Activated CD8-positive, alpha-beta T cell treated with anti-CD3 and anti-CD28 coated beads, Interleukin-2, amount 10 ng/mL, durations not matched to agents 7 days and 5 days (primary cell): ENCODE data around the gene WWOX. TPM values are rescaled to one million over a fixed set of nuclear protein-coding genes. Genes with fewer than 3 reads are reported as not detected.

Experiments used
- ATAC-seq: fragments of 150-1000 bp; cut with Tn5 transposase; one replicate; pipeline ENCODE4 v1.10.0; 2021; ENCODE audit warnings: moderate library complexity
- CTCF ChIA-PET: fragments of 350-600 bp; sonication (Branson Sonifier 250); formaldehyde crosslinking; loops from one replicate; lab custom pipeline; 2021; ENCODE audit warnings: antibody characterized with exemption; lab: Charles Lee
- POLR2A ChIA-PET: fragments of 350-600 bp; sonication (Branson Sonifier 250); formaldehyde crosslinking; loops from one replicate; lab custom pipeline; 2021; ENCODE audit warnings: antibody characterized with exemption; lab: Charles Lee
- DNase-seq: peaks from one replicate; pipeline ENCODE4 v3.0.0-alpha.2; 2020
- H3K27ac Mint-ChIP-seq: one replicate; pipeline ENCODE4 v1.8.0; 2021; ENCODE audit warnings: mild to moderate bottlenecking, mixed read lengths
- H3K27me3 Mint-ChIP-seq: one replicate; pipeline ENCODE4 v1.8.0; 2021; ENCODE audit warnings: low read depth, mixed read lengths
- H3K36me3 Mint-ChIP-seq: one replicate; pipeline ENCODE4 v1.8.0; 2021; ENCODE audit warnings: low read depth, mixed read lengths
- H3K4me1 Mint-ChIP-seq: one replicate; pipeline ENCODE4 v1.8.0; 2021; ENCODE audit warnings: low read depth, mixed read lengths
- H3K4me3 Mint-ChIP-seq: one replicate; pipeline ENCODE4 v1.8.0; 2021; ENCODE audit warnings: mild to moderate bottlenecking, mixed read lengths
- H3K9me3 Mint-ChIP-seq: one replicate; pipeline ENCODE4 v1.8.0; 2022; ENCODE audit warnings: mixed read lengths; ENCODE audit not compliant: insufficient read depth
- total RNA-seq, 2 experiments: library from RNA; stranded (reverse); gene quantifications; one replicate each; pipeline ENCODE4 v1.2.3, GENCODE V29; 2021

WWOX gene
- total RNA-seq, 2 experiments from 2014 or later, result 34.4 to 34.9 TPM

DNA sequence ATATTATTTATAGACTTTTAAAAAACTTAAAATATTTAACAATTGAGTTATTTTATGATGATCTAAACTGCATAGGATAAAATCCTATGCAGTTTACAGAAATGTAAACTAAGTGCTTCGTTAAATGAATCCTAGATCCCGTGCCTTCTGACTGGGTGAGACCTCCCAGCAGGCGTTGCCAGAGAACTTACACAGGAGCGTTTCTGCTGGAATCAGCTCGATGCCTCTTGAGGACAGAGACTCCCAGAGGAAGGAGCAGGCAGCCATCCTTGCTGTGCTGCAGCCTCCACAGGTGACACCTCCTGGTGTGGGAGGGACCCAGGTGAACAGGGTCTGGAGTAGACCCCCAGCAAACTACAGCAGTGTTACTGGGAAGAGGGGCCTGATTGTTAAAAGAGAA is 160.4 kb downstream of the WWOX start:
- ChIA-PET POLR2A (no interaction called here), CTCF (no interaction called here)
- H3K4me1 Mint-ChIP-seq, result no peaks in the 10 kb centered on the region
- H3K36me3 Mint-ChIP-seq, result no peaks in the 10 kb centered on the region
- H3K4me3 Mint-ChIP-seq, result no peak overlapping the region
- no peaks in the 10 kb centered on the region for H3K27me3 Mint-ChIP-seq
- ATAC-seq, result no peak
- no peak for DNase-seq
- peaks cover 3% of the 10 kb centered on the region for H3K9me3 Mint-ChIP-seq
- H3K27ac Mint-ChIP-seq, result no peak overlapping the region

DNA sequence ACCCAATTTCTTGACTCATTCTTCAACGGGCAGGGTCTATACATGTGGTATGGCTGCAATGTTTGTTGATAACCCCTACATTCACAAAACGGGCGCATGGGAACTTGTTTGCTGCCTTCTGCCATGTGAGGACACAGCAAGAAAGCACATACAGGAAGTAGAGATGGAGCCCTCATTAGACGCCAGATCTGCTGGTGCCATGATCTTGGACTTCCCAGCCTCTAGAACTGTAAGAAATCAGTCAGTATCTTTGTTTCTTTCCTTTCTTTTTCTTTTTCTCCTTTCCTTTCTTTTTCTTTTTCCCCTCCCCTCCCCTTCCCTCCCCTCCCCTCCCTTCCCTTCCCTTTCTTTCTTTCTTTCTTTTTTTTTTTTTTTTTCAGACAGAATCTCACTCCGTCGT is 165.2 kb downstream of the WWOX start:
- Mint-ChIP-seq H3K27me3 (no peaks in the 10 kb centered on the region), H3K36me3 (no peaks in the 10 kb centered on the region), H3K9me3 (peaks cover 6% of the 10 kb centered on the region), H3K4me1 (no peaks in the 10 kb centered on the region), H3K4me3 (no peak overlapping the region), H3K27ac (no peak overlapping the region)
- ChIA-PET POLR2A (no interaction called here), CTCF (no interaction called here)
- no peak for ATAC-seq
- DNase-seq, result no peak

DNA sequence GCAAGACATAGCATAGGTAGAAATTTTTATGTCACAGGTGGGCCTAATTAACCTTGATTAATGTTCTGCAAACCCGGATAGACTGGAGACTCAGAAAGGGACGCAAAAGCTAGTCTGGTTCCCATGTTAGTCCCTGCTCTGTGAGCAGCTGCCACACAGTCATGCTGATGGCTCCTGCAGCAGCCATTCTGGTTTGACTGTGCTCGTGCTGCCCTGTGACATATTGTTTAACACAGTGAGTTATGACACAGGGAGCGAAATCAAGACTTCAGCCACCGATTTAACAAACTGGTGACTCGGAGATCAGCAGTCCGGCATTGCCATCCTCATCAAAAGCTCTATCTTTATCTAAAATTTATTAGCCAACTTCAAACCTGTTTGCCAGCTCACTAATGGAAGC is 169.8 kb downstream of the WWOX start:
- CTCF ChIA-PET, result no interaction called here
- POLR2A ChIA-PET, result no interaction called here
- no peaks in the 10 kb centered on the region for H3K36me3 Mint-ChIP-seq
- no peak for ATAC-seq
- peaks cover 3% of the 10 kb centered on the region for H3K9me3 Mint-ChIP-seq
- no peak for DNase-seq
- no peak overlapping the region for H3K4me3 Mint-ChIP-seq
- no peak overlapping the region for H3K27ac Mint-ChIP-seq
- no peaks in the 10 kb centered on the region for H3K27me3 Mint-ChIP-seq
- no peaks in the 10 kb centered on the region for H3K4me1 Mint-ChIP-seq

DNA sequence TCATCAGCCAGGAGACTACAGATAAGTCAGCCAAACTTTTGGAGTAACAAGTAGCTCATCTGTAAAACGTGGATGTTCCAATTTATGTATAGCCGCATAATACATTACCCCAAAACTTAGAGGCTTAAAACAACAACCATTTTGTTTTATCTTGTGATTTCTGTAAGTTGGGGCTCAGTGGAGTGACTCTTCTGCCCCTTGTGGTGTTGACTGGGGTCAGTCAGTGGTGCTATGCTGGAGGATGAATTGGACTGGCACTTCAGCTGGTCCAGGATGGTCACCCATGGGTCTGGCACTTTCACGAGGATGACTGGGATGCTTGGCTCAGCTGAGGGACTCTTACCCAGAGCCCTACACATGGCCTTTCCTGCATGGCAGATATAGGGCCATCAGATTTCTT is 172.5 kb downstream of the WWOX start:
- Mint-ChIP-seq H3K27me3 (no peaks in the 10 kb centered on the region), H3K9me3 (peaks cover 3% of the 10 kb centered on the region), H3K27ac (no peak overlapping the region), H3K36me3 (no peaks in the 10 kb centered on the region), H3K4me3 (no peak overlapping the region), H3K4me1 (no peaks in the 10 kb centered on the region)
- ATAC-seq (no peak), DNase-seq (no peak)
- POLR2A ChIA-PET, result no interaction called here
- CTCF ChIA-PET, result no interaction called here

DNA sequence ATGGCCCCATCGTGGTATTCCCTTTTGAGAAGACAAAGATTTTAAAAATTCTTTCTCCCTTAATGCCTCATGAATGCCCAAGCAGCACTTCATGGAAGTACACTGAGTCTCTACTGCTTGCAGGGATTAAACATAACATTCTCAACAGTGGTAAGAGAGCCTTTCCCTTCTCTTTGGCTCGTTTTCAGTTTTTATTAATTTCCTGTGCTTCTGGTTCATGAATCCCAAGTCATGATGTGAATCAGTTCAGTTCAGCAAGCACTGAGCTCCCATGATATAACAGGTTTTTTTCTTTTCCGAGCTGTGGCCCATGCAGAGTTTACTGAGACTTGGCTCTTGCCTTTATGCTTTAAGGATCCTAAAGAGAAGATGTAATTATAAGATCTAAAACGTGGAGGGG is 175.3 kb downstream of the WWOX start:
- H3K4me3 Mint-ChIP-seq, result no peak overlapping the region
- no peak overlapping the region for H3K27ac Mint-ChIP-seq
- no peaks in the 10 kb centered on the region for H3K27me3 Mint-ChIP-seq
- H3K4me1 Mint-ChIP-seq, result no peaks in the 10 kb centered on the region
- no peaks in the 10 kb centered on the region for H3K9me3 Mint-ChIP-seq
- no peak for DNase-seq
- ATAC-seq, result no peak
- no peaks in the 10 kb centered on the region for H3K36me3 Mint-ChIP-seq
- ChIA-PET CTCF (no interaction called here), POLR2A (no interaction called here)

DNA sequence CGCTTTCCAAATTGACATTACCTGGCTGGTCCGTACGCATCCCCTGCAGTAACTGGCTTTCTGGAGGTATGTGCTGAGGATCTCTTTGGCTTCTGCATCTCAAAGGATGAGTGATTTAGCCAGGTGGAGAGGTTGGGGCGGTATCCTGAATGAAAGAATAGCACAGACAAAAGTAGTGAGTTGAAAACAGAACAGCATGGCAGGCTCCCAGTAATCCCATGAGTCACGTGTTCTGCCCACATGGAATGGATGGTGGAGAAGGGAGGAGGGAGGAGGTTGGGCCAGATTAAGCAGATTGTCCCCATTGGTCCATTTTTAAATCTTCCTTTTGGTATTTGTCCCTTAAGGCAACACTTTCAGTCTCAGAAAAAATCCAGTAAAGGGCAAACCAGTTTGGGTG is 176.0 kb downstream of the WWOX start:
- no peak overlapping the region for H3K27ac Mint-ChIP-seq
- no peaks in the 10 kb centered on the region for H3K4me1 Mint-ChIP-seq
- H3K4me3 Mint-ChIP-seq, result no peak overlapping the region
- H3K36me3 Mint-ChIP-seq, result no peaks in the 10 kb centered on the region
- POLR2A ChIA-PET, result no interaction called here
- no peaks in the 10 kb centered on the region for H3K9me3 Mint-ChIP-seq
- ATAC-seq (no peak), DNase-seq (no peak)
- CTCF ChIA-PET, result no interaction called here
- no peaks in the 10 kb centered on the region for H3K27me3 Mint-ChIP-seq

DNA sequence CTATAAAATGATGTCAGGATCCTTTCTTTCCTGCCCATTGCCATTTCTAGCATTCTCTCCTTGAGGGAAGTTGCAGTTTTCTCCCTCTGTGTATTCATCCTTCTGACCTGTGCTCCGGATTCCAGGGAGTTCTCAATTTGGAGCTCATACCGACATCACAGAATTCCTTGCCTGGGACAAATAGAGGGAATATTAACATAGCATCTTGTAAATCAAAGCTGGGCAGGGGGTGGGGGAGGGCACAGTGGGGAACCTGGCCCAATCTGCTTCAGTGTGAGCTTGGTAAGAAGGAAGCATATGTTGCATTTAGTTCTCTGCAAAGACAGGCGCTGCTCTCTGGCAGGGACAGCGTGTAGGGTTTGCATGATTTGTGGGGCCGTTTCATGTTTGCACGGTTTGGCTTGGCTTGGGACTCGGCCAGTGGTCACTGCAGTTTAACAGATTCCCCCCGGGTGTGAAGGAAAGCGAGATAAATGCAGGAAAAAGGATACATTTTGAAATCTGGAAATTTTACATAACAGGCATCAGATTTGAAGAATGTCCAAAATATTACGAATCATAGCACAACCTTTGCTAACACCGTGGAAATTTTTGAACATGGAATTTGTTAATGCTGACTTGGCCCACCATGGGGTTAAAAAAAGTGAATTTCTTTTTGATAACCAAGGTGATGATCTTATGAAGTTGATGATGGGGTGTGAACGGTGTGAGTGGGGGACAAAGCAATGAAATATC is 178.0 kb downstream of the WWOX start:
- Mint-ChIP-seq H3K4me3 (no peak overlapping the region), H3K36me3 (no peaks in the 10 kb centered on the region), H3K27ac (no peak overlapping the region), H3K9me3 (no peaks in the 10 kb centered on the region), H3K4me1 (no peaks in the 10 kb centered on the region), H3K27me3 (no peaks in the 10 kb centered on the region)
- CTCF ChIA-PET, result no interaction called here
- POLR2A ChIA-PET, result no interaction called here
- ATAC-seq, result no peak
- DNase-seq, result no peak

DNA sequence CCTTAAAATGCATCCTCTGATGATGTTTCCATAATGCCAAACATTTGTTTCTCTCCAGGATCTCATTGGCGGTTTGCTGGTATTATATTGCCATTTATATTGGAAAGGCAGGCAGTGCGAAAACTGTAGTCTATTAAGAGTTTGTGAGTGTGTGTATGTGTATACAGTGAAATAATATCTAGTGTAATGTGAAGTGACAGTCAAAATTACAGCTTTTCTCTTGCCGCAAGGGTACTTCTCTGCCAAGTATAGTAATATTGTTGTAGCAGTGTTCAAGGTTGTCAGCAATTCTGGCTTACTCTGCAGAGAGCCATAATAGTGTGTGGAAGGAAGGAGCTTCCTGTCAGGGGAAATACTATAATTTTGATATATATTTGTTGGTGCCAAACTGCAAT is 178.6 kb downstream of the WWOX start:
- no peak for ATAC-seq
- ChIA-PET CTCF (no interaction called here), POLR2A (no interaction called here)
- Mint-ChIP-seq H3K4me3 (no peak overlapping the region), H3K27ac (no peak overlapping the region), H3K4me1 (no peaks in the 10 kb centered on the region), H3K9me3 (no peaks in the 10 kb centered on the region), H3K27me3 (no peaks in the 10 kb centered on the region), H3K36me3 (no peaks in the 10 kb centered on the region)
- DNase-seq, result no peak

DNA sequence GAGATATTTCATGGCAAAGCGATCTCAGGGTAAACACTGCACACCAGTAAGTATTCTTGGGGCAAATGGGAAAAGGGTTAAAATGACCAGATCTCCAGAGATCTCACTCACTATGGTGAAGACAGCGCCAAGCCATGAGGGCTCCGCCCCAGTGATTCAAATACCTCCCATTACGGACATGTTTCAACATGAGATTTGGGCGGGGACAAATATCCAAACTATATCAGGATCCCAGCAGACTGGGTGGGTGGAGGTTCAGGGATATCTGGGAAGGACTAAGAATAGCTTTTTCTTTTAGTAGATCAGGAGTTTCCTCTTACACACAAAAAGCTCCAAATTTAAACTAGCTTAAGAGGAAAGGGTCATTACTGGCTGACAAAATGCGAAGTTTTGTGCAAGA is 181.7 kb downstream of the WWOX start:
- DNase-seq (no peak), ATAC-seq (no peak)
- H3K4me3 Mint-ChIP-seq, result no peak overlapping the region
- H3K4me1 Mint-ChIP-seq, result no peaks in the 10 kb centered on the region
- H3K36me3 Mint-ChIP-seq, result no peaks in the 10 kb centered on the region
- no peaks in the 10 kb centered on the region for H3K27me3 Mint-ChIP-seq
- H3K27ac Mint-ChIP-seq, result no peak overlapping the region
- ChIA-PET POLR2A (no interaction called here), CTCF (no interaction called here)
- H3K9me3 Mint-ChIP-seq, result no peaks in the 10 kb centered on the region

DNA sequence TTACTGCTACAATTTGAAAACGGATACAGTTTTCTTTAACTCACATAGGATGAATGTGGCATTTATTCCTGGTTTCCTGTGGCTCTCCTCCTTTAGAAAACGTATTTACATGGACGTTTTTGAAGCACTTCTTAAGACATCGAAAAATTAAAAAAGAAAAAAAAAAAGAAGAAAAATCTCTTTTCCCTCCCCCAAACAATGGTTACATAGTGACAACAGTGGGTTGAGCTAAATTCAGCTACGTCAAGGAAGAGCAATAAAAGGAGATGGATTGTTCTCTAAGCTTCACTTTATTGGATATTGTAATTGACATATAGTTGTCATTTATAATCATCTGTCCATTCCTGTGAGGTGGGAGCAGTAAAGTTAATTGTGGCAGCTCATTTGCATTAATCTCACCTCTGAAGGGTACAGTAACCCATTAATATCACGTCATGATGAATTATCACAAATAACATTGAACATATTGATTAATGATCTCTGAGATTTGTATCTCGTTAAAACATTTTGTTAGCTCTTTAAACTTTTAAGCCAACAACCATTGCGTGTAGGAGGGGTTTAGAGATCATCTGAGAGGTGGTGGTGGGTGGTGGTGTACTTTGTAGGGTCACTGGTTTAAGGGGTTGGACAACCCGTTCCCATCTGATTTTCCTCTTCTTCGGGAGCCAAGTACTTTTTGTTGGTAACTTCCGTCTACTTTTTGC is 184.2 kb downstream of the WWOX start:
- H3K27ac Mint-ChIP-seq, result no peak overlapping the region
- CTCF ChIA-PET, result no interaction called here
- no peak for ATAC-seq
- no peaks in the 10 kb centered on the region for H3K36me3 Mint-ChIP-seq
- H3K27me3 Mint-ChIP-seq, result no peaks in the 10 kb centered on the region
- DNase-seq, result no peak
- H3K9me3 Mint-ChIP-seq, result no peaks in the 10 kb centered on the region
- H3K4me3 Mint-ChIP-seq, result no peak overlapping the region
- POLR2A ChIA-PET, result no interaction called here
- no peaks in the 10 kb centered on the region for H3K4me1 Mint-ChIP-seq

DNA sequence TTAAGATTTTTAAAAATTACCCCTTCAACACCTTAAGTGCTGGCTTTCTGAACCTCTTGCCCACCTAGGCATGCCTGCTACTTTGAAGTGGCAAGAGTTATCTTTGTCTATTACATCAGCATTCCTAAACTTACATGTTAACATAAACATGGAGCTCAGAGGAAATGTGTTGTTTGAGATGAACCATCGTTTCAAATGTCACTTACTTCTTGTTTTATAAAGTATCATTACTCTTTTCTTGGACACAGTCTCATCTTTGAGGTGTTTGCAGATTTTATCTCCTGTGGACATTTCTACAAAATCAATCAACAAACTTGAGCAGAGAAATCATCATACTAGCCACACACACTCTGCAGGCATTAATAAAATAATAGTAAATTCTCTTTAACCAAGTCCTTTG is 184.9 kb downstream of the WWOX start:
- Mint-ChIP-seq H3K9me3 (no peaks in the 10 kb centered on the region), H3K27ac (no peak overlapping the region), H3K4me3 (no peak overlapping the region), H3K4me1 (no peaks in the 10 kb centered on the region), H3K27me3 (no peaks in the 10 kb centered on the region), H3K36me3 (no peaks in the 10 kb centered on the region)
- ChIA-PET CTCF (no interaction called here), POLR2A (no interaction called here)
- ATAC-seq, result no peak
- no peak for DNase-seq

DNA sequence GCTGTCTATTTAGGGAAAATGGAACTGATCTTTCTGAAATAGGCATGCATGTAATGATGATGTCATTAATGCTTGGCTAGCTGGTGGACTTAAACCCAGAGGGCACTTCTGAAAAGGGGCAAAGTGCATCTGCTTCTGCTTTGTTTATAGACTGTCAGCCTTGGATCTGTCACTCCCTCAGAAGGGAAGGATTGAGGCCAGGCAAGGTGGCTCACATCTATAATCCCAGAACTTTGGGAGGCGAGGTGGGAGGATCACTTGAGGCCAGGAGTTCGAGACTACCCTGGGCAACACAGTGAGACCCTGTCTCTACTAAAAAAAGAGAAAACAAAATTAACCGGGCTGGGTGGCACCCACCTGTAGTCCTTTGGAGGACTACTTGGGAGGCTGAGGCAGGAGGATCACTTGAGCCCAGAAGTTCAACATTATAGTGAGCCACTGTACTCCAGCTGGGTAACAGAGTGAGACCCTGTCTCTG is 185.5 kb downstream of the WWOX start:
- ATAC-seq (no peak), DNase-seq (no peak)
- Mint-ChIP-seq H3K4me3 (no peak overlapping the region), H3K4me1 (no peaks in the 10 kb centered on the region), H3K27me3 (no peaks in the 10 kb centered on the region), H3K9me3 (no peaks in the 10 kb centered on the region), H3K36me3 (no peaks in the 10 kb centered on the region), H3K27ac (no peak overlapping the region)
- CTCF ChIA-PET, result no interaction called here
- POLR2A ChIA-PET, result no interaction called here
